Trophoblast cell (in vitro differentiated cells and primary cell): ENCODE data around the gene TNFAIP3.
A peak's percentile ranks its signal among the peaks of the same experiment; 100 is the strongest.

Experiments used
- DNase-seq, 2 donors: peaks; one replicate each; pipeline ENCODE4 v3.0.0-alpha.2; 2016
- H2AFZ ChIP-seq: 2 replicates; pipeline ENCODE4 v1.6.1; 2013; ENCODE audit warnings: low read length, moderate library complexity, mild to moderate bottlenecking; ENCODE audit not compliant: insufficient read depth, poor library complexity
- H2AK5ac ChIP-seq: 2 replicates; pipeline ENCODE4 v1.6.1; 2013; ENCODE audit warnings: mild to moderate bottlenecking, low read length
- H2BK120ac ChIP-seq: 2 replicates; pipeline ENCODE4 v1.6.1; 2013; ENCODE audit warnings: low read length, mild to moderate bottlenecking, moderate library complexity; ENCODE audit not compliant: insufficient read depth, poor library complexity
- H2BK12ac ChIP-seq: 2 replicates; pipeline ENCODE4 v1.6.1; 2013; ENCODE audit warnings: mild to moderate bottlenecking, low read length, moderate library complexity
- H2BK5ac ChIP-seq: 2 replicates; pipeline ENCODE4 v1.6.1; 2013; ENCODE audit warnings: low read length, low read depth, moderate library complexity, mild to moderate bottlenecking; ENCODE audit not compliant: poor library complexity
- H3K14ac ChIP-seq: 2 replicates; pipeline ENCODE4 v1.6.1; 2013; ENCODE audit warnings: mild to moderate bottlenecking, low read length
- H3K18ac ChIP-seq: 2 replicates; pipeline ENCODE4 v1.6.1; 2013; ENCODE audit warnings: mild to moderate bottlenecking, low read length
- H3K23ac ChIP-seq: 2 replicates; pipeline ENCODE4 v1.6.1; 2013; ENCODE audit warnings: low read length
- H3K27ac ChIP-seq: 2 replicates; pipeline ENCODE4 v1.5.1; 2013; ENCODE audit warnings: low read depth, mild to moderate bottlenecking, inconsistent platforms, low read length, moderate library complexity
- H3K27me3 ChIP-seq: 2 replicates; pipeline ENCODE4 v1.6.1; 2013; ENCODE audit warnings: inconsistent platforms, mild to moderate bottlenecking, low read length, moderate library complexity; ENCODE audit not compliant: insufficient read depth
- H3K36me3 ChIP-seq, 2 experiments: 1 replicate in 1 of 2; 2 replicates in 1 of 2; pipeline ENCODE4 v1.6.1; 2013; ENCODE audit warnings: low read length in 2 of 2, mild to moderate bottlenecking in 2 of 2, moderate library complexity in 1 of 2; ENCODE audit not compliant: insufficient read depth in 2 of 2, control insufficient read depth in 1 of 2
- H3K4ac ChIP-seq: 2 replicates; pipeline ENCODE4 v1.6.1; 2013; ENCODE audit warnings: low read depth, mild to moderate bottlenecking, low read length, moderate library complexity
- H3K4me1 ChIP-seq, 2 experiments: 1 replicate in 1 of 2; 2 replicates in 1 of 2; pipeline ENCODE4 v1.6.1; 2013; ENCODE audit warnings: low read length in 2 of 2, mild to moderate bottlenecking in 2 of 2, moderate library complexity in 1 of 2; ENCODE audit not compliant: insufficient read depth in 2 of 2, control insufficient read depth in 1 of 2
- H3K4me2 ChIP-seq: 2 replicates; pipeline ENCODE4 v1.6.1; 2013; ENCODE audit warnings: inconsistent platforms, mild to moderate bottlenecking, low read length, moderate library complexity
- H3K4me3 ChIP-seq: 2 replicates; pipeline ENCODE4 v1.5.1; 2013; ENCODE audit warnings: mild to moderate bottlenecking, low read depth, low read length, inconsistent platforms
- H3K79me1 ChIP-seq: one replicate; pipeline ENCODE4 v1.6.1; 2013; ENCODE audit warnings: low read length
- H3K79me2 ChIP-seq: 2 replicates; pipeline ENCODE4 v1.6.1; 2013; ENCODE audit warnings: low read length, mild to moderate bottlenecking; ENCODE audit not compliant: control insufficient read depth, insufficient read depth, poor library complexity
- H3K9ac ChIP-seq: 2 replicates; pipeline ENCODE4 v1.6.1; 2013; ENCODE audit warnings: mild to moderate bottlenecking, low read length
- H3K9me3 ChIP-seq: 2 replicates; pipeline ENCODE4 v1.6.1; 2013; ENCODE audit warnings: low read depth, mild to moderate bottlenecking, control low read depth, inconsistent platforms, low read length; ENCODE audit not compliant: insufficient read depth
- H4K12ac ChIP-seq: 2 replicates; pipeline ENCODE4 v1.6.1; 2013; ENCODE audit warnings: low read depth, mild to moderate bottlenecking, low read length, moderate library complexity
- H4K8ac ChIP-seq: 2 replicates; pipeline ENCODE4 v1.6.1; 2013; ENCODE audit warnings: low read depth, mild to moderate bottlenecking, low read length, moderate library complexity
- H4K91ac ChIP-seq: one replicate; pipeline ENCODE4 v1.6.1; 2013; ENCODE audit warnings: low read depth, mild to moderate bottlenecking, low read length, moderate library complexity
- WGBS: extraction: QIAGEN DNeasy Blood & Tissue Kit; methylation state at CpG from one replicate; pipeline ENCODE4 v1.1.7; 2013; ENCODE audit warnings: missing lambda C conversion rate; ENCODE audit not compliant: insufficient read length, insufficient coverage; ENCODE audit errors: extremely low coverage; 5-methylcytosine and 5-hydroxymethylcytosine counted together

TNFAIP3 gene

DNA sequence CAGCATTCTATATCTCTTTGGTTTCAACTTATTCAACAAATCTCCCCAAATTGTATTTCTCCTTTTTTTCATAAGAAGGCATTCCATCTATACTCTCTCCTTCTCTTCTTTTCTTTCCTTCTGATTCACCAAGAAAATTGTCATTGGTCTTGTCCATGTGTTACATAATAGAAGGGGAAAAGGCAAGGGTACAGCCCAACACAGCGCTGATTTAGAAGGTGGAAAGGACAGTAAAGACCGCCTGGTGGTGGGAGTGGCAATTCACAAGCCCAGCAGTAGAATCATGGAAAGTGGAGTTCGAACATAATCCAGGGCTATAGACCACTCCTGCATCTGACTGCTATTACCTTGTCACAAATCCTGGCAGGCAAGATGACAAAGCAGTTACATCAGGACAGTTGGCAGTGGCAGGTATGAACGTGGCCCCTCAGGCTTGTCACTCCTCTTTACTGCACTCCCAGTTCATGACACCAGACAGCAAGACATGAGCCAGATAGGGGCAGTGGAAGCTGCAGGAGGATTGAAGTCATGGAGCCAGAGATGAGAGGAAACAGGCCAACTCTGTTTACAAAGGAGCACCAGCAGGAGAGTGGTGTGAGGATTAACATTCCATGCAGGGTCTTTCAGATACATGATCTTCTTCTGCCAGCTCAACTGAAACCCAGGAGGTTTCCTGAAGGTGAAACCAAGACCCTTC, 2.1 kb upstream of the TNFAIP3 start:
- Histone ChIP-seq H3K4me2 (no peak overlapping the region), H4K8ac (peak overlapping the region; percentile 19), H4K91ac (peak overlapping the region; percentile 48)

DNA sequence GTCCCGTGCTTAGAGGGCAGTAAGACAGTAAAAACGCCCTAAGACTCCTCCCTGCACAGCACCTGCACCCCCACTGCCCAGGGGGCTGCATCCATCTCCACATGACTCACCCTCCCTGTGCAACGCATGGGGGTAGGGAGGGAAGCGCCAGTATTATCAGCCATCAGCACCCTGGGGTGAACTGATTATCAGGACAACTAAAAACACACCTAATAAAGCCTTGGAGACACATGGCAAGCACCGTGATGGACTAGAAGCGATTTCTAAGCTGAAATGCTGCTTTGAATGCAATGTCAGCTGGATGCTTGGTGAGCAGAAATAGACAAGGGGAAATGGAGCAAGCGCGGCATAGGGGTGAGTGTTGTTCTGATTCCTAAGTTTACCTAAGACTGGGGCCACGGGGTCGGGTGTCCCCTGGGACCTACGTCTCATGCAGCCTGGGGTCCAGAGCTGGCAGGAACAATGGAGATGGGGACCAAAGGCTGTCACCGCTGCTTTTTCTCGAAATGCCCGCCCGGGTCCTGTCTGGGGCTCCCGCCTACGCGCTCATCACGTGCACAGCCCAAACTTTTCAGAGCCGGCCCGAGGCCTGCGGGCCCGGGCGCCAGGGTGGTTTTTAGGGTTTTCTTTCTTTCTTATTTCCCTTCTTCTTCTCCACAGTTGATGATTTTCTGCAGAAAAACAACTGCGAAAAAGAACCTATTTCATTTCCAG, 702 bp upstream of the TNFAIP3 start:
- Histone ChIP-seq H3K4ac (peak overlapping the region; percentile 35), H3K4me3 (peak overlapping the region; percentile 63), H4K8ac (peak overlapping the region; percentile 75), H2BK12ac (peak overlapping the region; percentile 18), H3K23ac (no peak overlapping the region), H2BK120ac (peak overlapping the region; percentile 89), H3K9ac (peak overlapping the region; percentile 65), H3K27me3 (no peaks in the 10 kb centered on the region), H2AFZ (peak overlapping the region; percentile 4), H3K79me1 (peaks cover 19% of the 10 kb centered on the region), H3K36me3 (peaks cover 0 to 2% of the 10 kb centered on the region in 2 experiments), H2AK5ac (peak overlapping the region; percentile 80), H3K18ac (peak overlapping the region; percentile 42), H3K4me2 (peak overlapping the region; percentile 91), H3K4me1 (peaks cover 9 to 18% of the 10 kb centered on the region in 2 experiments), H3K14ac (peak overlapping the region; percentile 87), H3K27ac (peak overlapping the region; percentile 88), H3K9me3 (no peaks in the 10 kb centered on the region), H4K12ac (peak overlapping the region; percentile 58), H3K79me2 (peaks cover 15% of the 10 kb centered on the region), H4K91ac (peak overlapping the region; percentile 95), H2BK5ac (peak overlapping the region; percentile 86)
- no CpG with 5 or more reads among the region's 25 CpGs for WGBS
- DNase-seq: peak; percentile 66 to 72

More for the DNA sequence above, 2.1 kb upstream of the TNFAIP3 start:
- Histone ChIP-seq H2BK5ac (peak overlapping the region; percentile 84), H3K4ac (no peak overlapping the region), H2AK5ac (no peak overlapping the region), H3K4me3 (no peak overlapping the region), H3K23ac (no peak overlapping the region), H3K14ac (peak overlapping the region; percentile 41), H3K9me3 (no peaks in the 10 kb centered on the region), H2BK12ac (peak overlapping the region; percentile 59), H3K79me1 (peaks cover 17% of the 10 kb centered on the region), H3K27ac (peak overlapping the region; percentile 68), H3K27me3 (no peaks in the 10 kb centered on the region), H2BK120ac (peak overlapping the region; percentile 43), H3K9ac (no peak overlapping the region), H3K79me2 (peaks cover 13% of the 10 kb centered on the region), H4K12ac (no peak overlapping the region), H3K18ac (no peak overlapping the region), H2AFZ (no peak overlapping the region), H3K4me1 (peaks cover 9 to 18% of the 10 kb centered on the region in 2 experiments), H3K36me3 (no peaks in the 10 kb centered on the region)
- WGBS: no CpG with 5 or more reads among the region's 4 CpGs
- peak; percentile 96 to 98 for DNase-seq

- Histone ChIP-seq H3K4me1 (peaks cover 9 to 18% of the 10 kb centered on the region in 2 experiments), H3K36me3 (peaks cover 0 to 3% of the 10 kb centered on the region in 2 experiments), H2BK120ac (peak overlapping the region; percentile 81), H3K79me1 (peaks cover 19% of the 10 kb centered on the region), H3K79me2 (peaks cover 15% of the 10 kb centered on the region), H4K12ac (peak overlapping the region; percentile 84), H3K9ac (peak overlapping the region; percentile 76), H3K4ac (peak overlapping the region; percentile 88), H4K91ac (peak overlapping the region; percentile 96), H2BK12ac (no peak overlapping the region), H3K18ac (peak overlapping the region; percentile 94), H3K27ac (peak overlapping the region; percentile 82), H3K14ac (peak overlapping the region; percentile 94), H3K23ac (no peak overlapping the region), H4K8ac (peak overlapping the region; percentile 89), H2BK5ac (peak overlapping the region; percentile 52), H2AFZ (peak overlapping the region; percentile 85), H3K9me3 (no peaks in the 10 kb centered on the region), H3K4me2 (peak overlapping the region; percentile 82), H2AK5ac (peak overlapping the region; percentile 19), H3K27me3 (no peaks in the 10 kb centered on the region), H3K4me3 (peak overlapping the region; percentile 86)
- no CpG with 5 or more reads among the region's 32 CpGs for WGBS
- DNase-seq: peak in 1 of 2 donors; percentile 55
Measured at GRCh38 chr6:137867685-137868509, 838 bp downstream of the TNFAIP3 start.
